Natural killer cell (primary cell): ENCODE data around the gene CD53. TPM values are rescaled to one million over a fixed set of nuclear protein-coding genes. Genes with fewer than 3 reads are reported as not detected.
A peak's percentile ranks its signal among the peaks of the same experiment; 100 is the strongest.

Source experiments
- ATAC-seq, 3 donors: fragments of 150-1000 bp in 2 of 3; fragments of 200-7000 bp in 1 of 3; cut with Tn5 transposase; 1 replicate in 1 of 3; 2 replicates in 2 of 3; pipeline ENCODE4 v1.10.0; 2021; ENCODE audit warnings: mild to moderate bottlenecking in 2 of 3, moderate library complexity in 2 of 3
- DNase-seq, 2 donors: peaks; one replicate each; pipeline versions ENCODE4 v3.0.0 to v3.0.0-alpha.2; 2013 to 2021; ENCODE audit warnings: mixed read lengths in 1 of 2
- H3K27ac ChIP-seq: one replicate; pipeline ENCODE4 v1.5.1; 2013; ENCODE audit warnings: mild to moderate bottlenecking, low read length
- H3K27me3 ChIP-seq: one replicate; pipeline ENCODE4 v1.6.1; 2013; ENCODE audit warnings: low read length; ENCODE audit not compliant: control insufficient read depth, insufficient read depth
- H3K36me3 ChIP-seq: one replicate; pipeline ENCODE4 v1.6.1; 2013; ENCODE audit warnings: low read length; ENCODE audit not compliant: control insufficient read depth, insufficient read depth
- H3K4me1 ChIP-seq: one replicate; pipeline ENCODE4 v1.6.1; 2013; ENCODE audit warnings: low read length; ENCODE audit not compliant: control insufficient read depth, insufficient read depth
- H3K4me3 ChIP-seq: one replicate; pipeline ENCODE4 v1.5.1; 2013; ENCODE audit warnings: low read length
- H3K9me3 ChIP-seq: one replicate; pipeline ENCODE4 v1.6.1; 2013; ENCODE audit warnings: low read length; ENCODE audit not compliant: control insufficient read depth, insufficient read depth
- H3K27ac Mint-ChIP-seq, 2 donors: one replicate each; pipeline ENCODE4 v1.8.0; 2022; ENCODE audit warnings: mild to moderate bottlenecking in 2 of 2, mixed read lengths in 2 of 2, moderate library complexity in 1 of 2
- H3K27me3 Mint-ChIP-seq, 2 donors: one replicate each; pipeline ENCODE4 v1.8.0; 2022; ENCODE audit warnings: low read depth in 2 of 2, mixed read lengths in 2 of 2
- H3K36me3 Mint-ChIP-seq: one replicate; pipeline ENCODE4 v1.8.0; 2022; ENCODE audit warnings: mixed read lengths
- H3K4me1 Mint-ChIP-seq, 2 donors: one replicate each; pipeline ENCODE4 v1.8.0; 2022; ENCODE audit warnings: mixed read lengths in 2 of 2
- H3K4me3 Mint-ChIP-seq: one replicate; pipeline ENCODE4 v1.8.0; 2022; ENCODE audit warnings: mild to moderate bottlenecking, moderate library complexity, mixed read lengths
- H3K9me3 Mint-ChIP-seq, 2 donors: one replicate each; pipeline ENCODE4 v1.8.0; 2022; ENCODE audit warnings: mixed read lengths in 2 of 2
- CTCF ChIP-seq: fragments of 200-600 bp; IDR thresholded peaks from one replicate; pipeline ENCODE4 v1.8.0; 2022; ENCODE audit warnings: antibody characterized with exemption
- WGBS: methylation state at CpG from one replicate; pipeline ENCODE4 v1.1.7; 2013; ENCODE audit warnings: missing lambda C conversion rate; ENCODE audit not compliant: insufficient coverage; 5-methylcytosine and 5-hydroxymethylcytosine counted together
- intact Hi-C: fragments of 100-400 bp; cut with micrococcal nuclease; formaldehyde crosslinking; loops from one replicate; pipeline ENCODE4 v1.14.2; 2022
- total RNA-seq, 4 donors: library from RNA; stranded (reverse); fragments of 120-200 nt in 1 of 4; gene quantifications; one replicate each; pipeline versions ENCODE4 v1.2.3 to v1.2.4, GENCODE V29; 2013 to 2022

CD53 gene
- total RNA-seq, 3 donors from 2014 or later (not counting 1 experiment from before 2014, with no cell fraction given): 522 to 584 (median 541) TPM

DNA sequence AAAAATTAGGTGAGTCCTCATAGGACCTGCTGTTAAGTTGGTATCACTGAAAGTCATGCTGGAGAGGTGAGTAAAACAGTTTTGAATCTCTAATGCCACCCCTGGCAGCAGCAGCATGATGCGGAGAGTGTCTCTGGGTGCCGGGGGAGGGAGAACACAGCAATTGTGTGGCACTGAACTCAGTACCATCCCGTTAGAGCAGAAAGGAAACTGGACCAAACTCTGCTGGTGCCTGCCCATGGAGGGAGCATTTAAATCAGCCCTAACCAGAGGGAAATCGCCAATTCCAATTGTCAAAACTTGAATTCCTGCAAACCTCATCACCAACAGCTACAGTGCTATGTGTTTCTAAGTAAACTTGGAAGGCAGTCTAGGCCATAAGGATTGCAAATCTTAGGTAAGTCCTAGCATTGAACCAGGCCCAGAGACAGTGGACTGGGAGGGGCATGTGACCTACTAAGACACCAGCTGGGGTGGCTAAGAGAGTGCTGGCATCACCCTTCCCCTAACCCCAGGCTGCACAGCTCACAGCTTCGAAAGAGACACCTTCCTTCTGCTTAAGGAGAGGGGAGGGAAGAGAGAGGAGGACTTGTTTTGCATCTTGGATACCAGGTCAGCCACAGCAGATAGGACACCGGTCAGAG, 30.0 kb downstream of the CD53 start:
- no peak overlapping the region for H3K4me3 ChIP-seq
- Mint-ChIP-seq H3K36me3 (peaks cover 22% of the 10 kb centered on the region), H3K4me1 (peaks cover 57 to 67% of the 10 kb centered on the region in 2 donors), H3K4me3 (no peak overlapping the region), H3K27me3 (no peaks in the 10 kb centered on the region), H3K9me3 (peaks cover 0 to 2% of the 10 kb centered on the region in 2 donors), H3K27ac (peak overlapping the region; percentile 86 to 99)
- intact Hi-C loops: no loop called here
- ATAC-seq (peak in 2 of 3 donors; percentile 12 to 19), DNase-seq (no peak)
- peaks cover 3% of the 10 kb centered on the region for H3K9me3 ChIP-seq
- peaks cover 37% of the 10 kb centered on the region for H3K36me3 ChIP-seq
- H3K27ac ChIP-seq: no peak overlapping the region
- H3K4me1 ChIP-seq: peaks cover 4% of the 10 kb centered on the region
- no peaks in the 10 kb centered on the region for H3K27me3 ChIP-seq
- TF ChIP-seq CTCF: no peak
- WGBS: 96% methylated on average over 5 of the region's 6 CpGs

- H3K4me3 ChIP-seq: no peak overlapping the region
- no peaks in the 10 kb centered on the region for H3K27me3 Mint-ChIP-seq
- no peak for DNase-seq
- peaks cover 3% of the 10 kb centered on the region for H3K9me3 ChIP-seq
- no peak for TF ChIP-seq CTCF
- peaks cover 0 to 4% of the 10 kb centered on the region in 2 donors for H3K9me3 Mint-ChIP-seq
- no peaks in the 10 kb centered on the region for H3K4me1 ChIP-seq
- H3K36me3 Mint-ChIP-seq: peaks cover 20% of the 10 kb centered on the region
- H3K4me1 Mint-ChIP-seq: peaks cover 54 to 70% of the 10 kb centered on the region in 2 donors
- no peak overlapping the region for H3K4me3 Mint-ChIP-seq
- peaks cover 29% of the 10 kb centered on the region for H3K36me3 ChIP-seq
- peak overlapping the region; percentile 15 for H3K27ac ChIP-seq
- intact Hi-C loops: no loop called here
- peak in 2 of 3 donors; percentile 28 to 32 for ATAC-seq
- WGBS: 92% methylated on average over 3 of the region's 3 CpGs
- H3K27ac Mint-ChIP-seq: peak overlapping the region; percentile 86 to 99
- H3K27me3 ChIP-seq: no peaks in the 10 kb centered on the region
These were observed 31.0 kb downstream of the CD53 start for GRCh38 chr1:110903853-110904500.

- Mint-ChIP-seq H3K4me3 (no peak overlapping the region), H3K9me3 (peaks cover 0 to 10% of the 10 kb centered on the region in 2 donors), H3K27ac (no peak overlapping the region), H3K36me3 (peaks cover 28% of the 10 kb centered on the region), H3K4me1 (peaks cover 19 to 25% of the 10 kb centered on the region in 2 donors), H3K27me3 (no peaks in the 10 kb centered on the region)
- intact Hi-C loops: no loop called here
- Histone ChIP-seq H3K4me3 (no peak overlapping the region), H3K9me3 (no peaks in the 10 kb centered on the region), H3K36me3 (no peaks in the 10 kb centered on the region), H3K4me1 (peaks cover 4% of the 10 kb centered on the region), H3K27me3 (no peaks in the 10 kb centered on the region), H3K27ac (no peak overlapping the region)
- DNase-seq (no peak), ATAC-seq (no peak)
- TF ChIP-seq CTCF: no peak
These were observed 39.8 kb downstream of the CD53 start for GRCh38 chr1:110912784-110913183.
